Cortex of kidney (tissue), 1 donor: ENCODE measurements around the gene NSMF.
"Not testable (repeated sequence)": the region's sequence is repeated elsewhere in the genome, so short reads cannot be mapped to it uniquely, and the experiment has no call there.

Experiments
- DNase-seq: peaks from one replicate; lab custom pipeline; 2025; lab: John Stamatoyannopoulos, UW

NSMF gene

GRCh38 chr9:137458194-137459151, 661 bp downstream of the NSMF start:
- no peak for DNase-seq

GRCh38 chr9:137457406-137458193, 1.5 kb downstream of the NSMF start:
- no peak for DNase-seq

DNA sequence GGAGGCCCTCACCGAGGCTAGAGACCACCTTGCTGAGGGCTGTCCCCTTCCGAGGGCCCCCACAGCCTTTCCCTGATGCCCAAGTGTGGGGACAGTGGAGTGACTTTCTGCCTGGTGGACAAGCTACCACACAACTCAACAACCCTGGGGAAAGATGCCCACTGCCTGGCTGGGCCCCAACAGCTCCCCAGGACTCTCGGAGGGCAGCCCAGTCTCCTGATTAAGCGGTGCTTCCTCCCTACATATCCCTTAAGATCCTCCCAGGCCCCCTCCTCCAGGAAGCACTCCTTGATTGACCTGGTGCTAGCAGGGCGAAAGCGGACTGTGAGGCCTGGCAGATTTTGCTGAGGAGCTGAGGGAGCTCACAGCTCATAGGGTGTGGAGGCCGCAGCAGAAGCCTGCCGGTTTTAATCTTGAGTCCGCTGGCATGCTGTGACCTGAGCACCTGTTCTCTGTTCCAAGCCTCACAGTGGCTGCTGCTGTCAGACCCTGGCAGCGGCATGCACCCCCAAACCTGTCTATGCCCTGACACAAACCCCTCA, 2.2 kb downstream of the NSMF start:
- DNase-seq, result no peak

DNA sequence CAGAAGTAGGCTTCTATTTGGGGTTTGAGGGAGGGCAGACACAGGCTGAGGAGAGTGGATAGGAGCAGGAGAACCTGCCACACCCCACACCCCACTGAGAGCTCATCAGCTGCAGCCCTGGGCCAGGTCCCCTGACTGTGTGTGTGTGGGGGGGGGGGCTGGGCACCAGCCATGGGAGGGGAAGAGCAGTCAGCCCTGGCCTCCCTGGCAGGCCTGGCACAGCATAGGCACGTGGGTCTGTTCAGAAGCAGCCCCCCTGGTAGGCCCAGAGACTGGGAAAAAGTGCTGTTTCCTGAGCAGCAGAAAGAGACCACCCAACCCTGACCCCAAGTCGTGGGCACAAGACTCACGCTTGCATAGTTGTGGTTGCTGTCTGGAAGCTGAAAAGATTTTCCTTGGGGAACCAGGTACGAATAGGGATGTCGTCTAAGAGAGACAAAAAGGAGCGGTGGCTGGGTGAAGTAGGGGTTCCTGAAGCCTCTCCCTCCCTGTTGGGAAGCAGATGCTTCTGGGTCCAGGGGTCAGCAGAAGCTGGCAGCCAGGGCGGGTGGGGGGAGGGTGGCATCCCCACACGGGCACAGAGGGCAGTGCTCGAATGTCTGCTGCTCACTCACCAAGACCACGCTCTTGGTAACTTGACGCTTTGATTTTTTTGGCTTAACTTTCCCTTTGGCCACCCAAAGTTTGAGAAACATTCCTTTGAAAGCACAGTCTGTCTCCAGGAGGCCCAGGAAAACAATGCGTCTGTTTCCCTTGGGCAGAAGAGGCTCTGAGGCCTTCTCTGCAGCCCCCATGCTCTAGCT, 2.9 kb downstream of the NSMF start:
- DNase-seq, result no peak

DNA sequence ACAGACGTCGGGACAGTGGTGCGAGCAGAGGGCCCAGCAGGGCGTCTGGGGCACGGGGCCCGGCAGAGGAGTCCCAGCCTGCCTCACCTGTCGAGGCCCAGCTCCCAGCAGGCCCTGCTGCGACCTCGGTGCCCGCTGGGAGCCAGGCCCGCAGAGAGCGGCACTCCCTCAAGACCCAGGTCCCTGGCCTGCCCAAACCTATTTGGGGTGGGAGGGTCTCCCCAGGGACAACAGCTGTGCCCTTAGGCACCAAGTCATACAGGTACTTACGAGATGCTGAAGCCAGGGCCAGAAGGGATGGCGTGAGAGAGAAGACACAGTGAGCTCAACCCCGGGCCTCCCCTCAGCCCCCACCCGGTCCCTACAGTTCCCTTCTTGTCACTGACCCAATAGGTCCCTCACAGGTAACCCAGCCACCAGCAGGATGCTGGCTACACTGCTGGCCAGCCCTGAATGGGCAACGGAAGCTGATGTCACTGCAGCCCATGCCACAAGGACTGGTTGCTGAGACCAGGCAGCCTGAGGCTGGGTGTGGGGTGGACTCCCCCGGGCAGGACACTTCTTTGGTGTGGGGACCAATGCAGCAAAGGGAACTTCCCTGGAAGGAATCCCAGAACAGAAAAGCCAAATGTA, 3.7 kb downstream of the NSMF start:
- DNase-seq, result no peak

- DNase-seq, result no peak
These were observed 4.4 kb downstream of the NSMF start for GRCh38 chr9:137454597-137455358.

- DNase-seq, result no peak
These were observed 5.0 kb downstream of the NSMF start for GRCh38 chr9:137454145-137454596.

GRCh38 chr9:137453643-137454081, 5.5 kb downstream of the NSMF start:
- DNase-seq, result no peak

DNA sequence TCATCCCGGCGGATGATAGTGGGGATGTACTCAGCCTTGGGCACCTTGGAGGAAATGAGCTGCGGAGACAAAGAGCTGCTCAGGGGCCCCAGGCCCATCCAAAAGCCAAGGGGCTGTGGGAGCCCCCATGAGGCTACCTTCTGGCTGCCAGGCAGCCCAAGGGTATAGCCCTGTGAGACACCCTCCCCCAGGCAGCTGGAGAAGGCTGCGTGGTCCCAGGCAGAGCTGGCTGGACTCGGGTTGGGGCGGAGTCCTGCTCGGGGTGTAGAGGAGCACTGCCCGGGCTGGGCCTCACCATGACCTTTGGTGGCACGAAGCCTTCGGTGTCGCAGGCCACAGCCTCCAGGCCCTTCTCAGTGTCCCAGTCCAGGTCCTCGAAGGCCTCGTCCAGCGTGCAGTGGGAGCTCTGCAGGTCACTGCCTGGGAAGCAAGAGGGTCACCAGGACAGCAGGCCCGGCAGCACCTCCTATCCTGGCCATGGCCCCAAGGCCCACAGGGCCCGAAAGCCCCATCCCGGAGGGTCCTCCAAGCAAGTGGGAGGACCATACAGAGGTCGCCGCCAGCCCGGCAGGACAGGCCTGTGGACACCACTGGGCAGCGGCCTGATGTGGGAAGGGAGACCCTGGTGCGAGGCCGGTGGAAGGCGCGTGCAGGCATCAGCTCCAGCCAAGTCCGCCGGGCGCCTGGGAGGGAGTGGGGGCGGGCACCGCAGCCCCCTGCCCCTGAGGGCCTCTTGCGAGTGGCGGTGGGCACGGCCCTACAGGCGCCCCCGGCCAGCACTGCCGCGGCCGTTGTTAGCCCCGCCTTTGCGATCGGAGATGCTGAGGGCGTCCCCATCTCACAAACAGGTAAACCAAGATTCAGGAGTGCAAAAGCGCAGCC, 6.1 kb downstream of the NSMF start:
- DNase-seq, result no peak

GRCh38 chr9:137452006-137452760, 7.0 kb downstream of the NSMF start:
- DNase-seq, result no peak

- DNase-seq, result not testable (repeated sequence)
These were observed 7.7 kb downstream of the NSMF start for GRCh38 chr9:137451264-137452005.

GRCh38 chr9:137450539-137451222, 8.5 kb downstream of the NSMF start:
- not testable (repeated sequence) for DNase-seq

DNA sequence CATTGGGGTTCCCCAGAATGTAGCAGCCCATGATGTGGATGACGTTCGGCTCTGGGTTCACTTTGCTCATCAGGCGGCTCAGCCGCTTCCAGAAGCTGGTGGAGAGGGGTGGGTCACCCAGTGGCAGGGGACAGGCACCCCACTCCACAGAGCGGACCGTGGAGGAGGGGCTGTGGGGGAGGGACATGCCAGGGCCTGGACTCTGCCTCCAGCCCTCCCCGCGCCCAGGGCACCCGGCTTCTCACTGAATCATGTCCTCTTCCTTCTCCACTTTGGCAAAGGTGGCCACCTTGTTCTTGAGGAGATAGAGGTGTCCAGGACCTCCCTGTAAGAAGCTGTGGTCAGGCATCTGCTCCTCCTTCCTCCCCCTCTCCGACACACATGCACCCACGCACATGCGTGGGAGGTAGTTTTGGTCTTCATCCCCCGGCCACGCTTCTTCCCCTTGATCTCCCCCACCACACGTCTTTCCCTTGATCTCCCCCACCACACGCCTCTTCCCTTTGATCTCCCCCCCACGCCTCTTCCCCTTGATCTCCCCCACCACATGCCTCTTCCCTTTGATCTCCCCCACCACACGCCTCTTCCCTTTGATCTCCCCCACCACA, 9.1 kb downstream of the NSMF start:
- DNase-seq, result no peak

DNA sequence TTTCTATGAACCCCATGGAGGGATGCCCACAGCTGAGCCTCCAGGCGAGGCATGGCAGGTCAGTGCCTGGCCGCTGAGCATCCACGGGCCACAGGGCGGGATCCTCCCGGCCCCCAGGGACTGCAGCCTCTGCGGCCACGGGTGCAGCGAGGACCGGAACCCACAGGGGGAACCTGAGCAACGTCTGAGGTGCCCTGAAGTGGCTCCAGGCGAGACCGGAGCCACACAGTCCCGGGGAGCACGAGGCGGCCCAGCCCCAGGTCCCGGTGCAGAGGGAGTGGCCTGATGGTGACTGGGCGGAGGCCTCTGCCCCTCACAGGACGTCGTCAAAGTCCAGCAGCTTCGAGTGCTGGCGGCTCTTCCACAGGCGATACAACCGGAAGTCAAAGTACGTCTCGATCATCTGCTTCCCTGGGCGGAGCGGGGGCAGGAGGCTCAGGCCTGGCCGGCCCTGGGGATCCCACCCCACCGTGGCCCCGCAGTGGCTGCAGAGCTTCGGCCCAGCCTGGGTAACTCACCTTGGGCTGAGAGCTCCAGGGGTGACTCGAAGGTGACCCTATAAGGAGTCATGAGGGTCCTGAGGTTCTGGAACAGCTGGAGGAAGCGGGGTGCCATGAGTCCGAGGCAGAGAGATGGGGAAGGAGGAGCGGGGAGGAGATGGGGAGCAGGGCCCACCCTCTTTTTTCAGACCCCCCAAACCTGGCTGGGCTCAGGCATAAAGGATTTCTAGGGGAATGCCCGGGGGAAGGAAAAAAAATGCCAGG, 9.9 kb downstream of the NSMF start:
- DNase-seq, result no peak

GRCh38 chr9:137448602-137448962, 10.6 kb downstream of the NSMF start:
- no peak for DNase-seq
